HCT116 (cell line): ENCODE measurements around the gene ARNT2. TPM values are rescaled to one million over a fixed set of nuclear protein-coding genes. Genes with fewer than 3 reads are reported as not detected.
A peak's percentile ranks its signal among the peaks of the same experiment; 100 is the strongest.

ENCODE experiments used
- ATAC-seq: fragments of 200-7000 bp; cut with Tn5 transposase; 2 replicates; pipeline ENCODE4 v1.9.1; 2020; ENCODE audit warnings: mild to moderate bottlenecking, moderate library complexity
- BruUV-seq: library from RNA; stranded (reverse); fragments of 400-500 nt; replicated peaks from 2 replicates; lab custom pipeline; 2021; lab: Mats Ljungman, UMichigan
- CTCF ChIA-PET: fragments of 300-600 bp; sonication (Branson Sonifier 250); formaldehyde crosslinking; loops from one replicate; lab custom pipeline; 2021; ENCODE audit warnings: antibody characterized with exemption; lab: Charles Lee
- POLR2A ChIA-PET: fragments of 300-600, 350-600 bp; sonication (Branson Sonifier 250); formaldehyde crosslinking; loops from one replicate; lab custom pipeline; 2021; ENCODE audit warnings: antibody characterized with exemption; lab: Charles Lee
- RAD21 ChIA-PET, 2 experiments: fragments of 300-600 bp; sonication (Branson Sonifier 250); formaldehyde crosslinking; loops; one replicate each; lab custom pipeline; 2023; ENCODE audit warnings: low total read pairs in 2 of 2; ENCODE audit not compliant: uncharacterized antibody in 2 of 2, unreplicated experiment in 2 of 2, low non-redundant PET in 1 of 2; lab: Charles Lee
- DNase-seq: peaks from one replicate; pipeline ENCODE4 v3.0.0-alpha.2; 2010; ENCODE audit warnings: low read depth, low spot score
- H2AFZ ChIP-seq: fragments of 200-600 bp; shearing (Covaris generic), sonication (generic); 2 replicates; pipeline ENCODE4 v1.6.1; 2017; ENCODE audit warnings: low read depth, mixed run types, mixed read lengths, antibody characterized with exemption, low read length; ENCODE audit not compliant: poor library complexity, severe bottlenecking
- H3K27ac ChIP-seq: 2 replicates; pipeline ENCODE4 v1.5.1; 2012; ENCODE audit warnings: low read depth, low read length
- H3K27me3 ChIP-seq: fragments of 200-600 bp; sonication (generic); 2 replicates; pipeline ENCODE4 v1.6.1; 2016; ENCODE audit warnings: mixed run types, low read length, mixed read lengths; ENCODE audit not compliant: insufficient read depth
- H3K36me3 ChIP-seq, 2 experiments: fragments of 200-500 bp in 1 of 2; fragments of 200-600 bp in 1 of 2; sonication (Bioruptor generic) in 1 of 2; sonication (generic) in 1 of 2; 2 replicates each; pipeline versions ENCODE4 v1.5.1 to v1.6.1; 2014 to 2016; ENCODE audit warnings: low read length in 2 of 2, inconsistent platforms in 1 of 2, mixed read lengths in 1 of 2, mixed run types in 1 of 2; ENCODE audit not compliant: insufficient read depth in 2 of 2, control insufficient read depth in 1 of 2
- H3K4me1 ChIP-seq, 2 experiments: fragments of 200-600 bp in 1 of 2; sonication (generic) in 1 of 2; 2 replicates each; pipeline versions ENCODE4 v1.5.1 to v1.6.1; 2012 to 2017; ENCODE audit warnings: low read length in 2 of 2, inconsistent platforms in 1 of 2, mild to moderate bottlenecking in 1 of 2, mixed read lengths in 1 of 2, mixed run types in 1 of 2, moderate library complexity in 1 of 2; ENCODE audit not compliant: insufficient read depth in 2 of 2, control insufficient read depth in 1 of 2
- H3K4me2 ChIP-seq: fragments of 200-600 bp; sonication (generic); 2 replicates; pipeline ENCODE4 v1.6.1; 2017; ENCODE audit warnings: mixed run types, low read length, mixed read lengths
- H3K4me3 ChIP-seq, 2 experiments: fragments of 200-600 bp in 1 of 2; sonication (generic) in 1 of 2; replicated peaks in 1 of 2; 2 replicates each; pipeline ENCODE4 v1.5.1; 2011 to 2016; ENCODE audit warnings: low read length in 2 of 2, control low read depth in 1 of 2, low read depth in 1 of 2, mild to moderate bottlenecking in 1 of 2, mixed read lengths in 1 of 2, mixed run types in 1 of 2
- H3K79me2 ChIP-seq: fragments of 200-600 bp; sonication (generic); 2 replicates; pipeline ENCODE4 v1.6.1; 2017; ENCODE audit warnings: mild to moderate bottlenecking, mixed run types, low read length, moderate library complexity, mixed read lengths; ENCODE audit not compliant: insufficient read depth
- H3K9ac ChIP-seq: fragments of 200-600 bp; sonication (generic); 2 replicates; pipeline ENCODE4 v1.6.1; 2016; ENCODE audit warnings: low read length, mixed read lengths
- H3K9me2 ChIP-seq: fragments of 200-600 bp; sonication (generic), shearing (Covaris generic); 2 replicates; pipeline ENCODE4 v1.6.1; 2017; ENCODE audit warnings: mixed run types, mild to moderate bottlenecking, moderate library complexity; ENCODE audit not compliant: insufficient read depth
- H3K9me3 ChIP-seq, 2 experiments: fragments of 200-500 bp in 1 of 2; fragments of 200-600 bp in 1 of 2; sonication (Bioruptor generic) in 1 of 2; sonication (generic) in 1 of 2; 2 replicates each; pipeline ENCODE4 v1.6.1; 2014 to 2017; ENCODE audit warnings: low read length in 2 of 2, mixed read lengths in 2 of 2, inconsistent platforms in 1 of 2, low read depth in 1 of 2, mild to moderate bottlenecking in 1 of 2, mixed run types in 1 of 2, moderate library complexity in 1 of 2; ENCODE audit not compliant: control insufficient read depth in 1 of 2, insufficient read depth in 1 of 2
- H4K20me1 ChIP-seq: fragments of 200-600 bp; sonication (generic), shearing (Covaris generic); 2 replicates; pipeline ENCODE4 v1.6.1; 2017; ENCODE audit warnings: mixed run types, mild to moderate bottlenecking, moderate library complexity; ENCODE audit not compliant: insufficient read depth
- CBX3 ChIP-seq: IDR thresholded peaks from 2 replicates; pipeline ENCODE4 v1.6.1; 2012; ENCODE audit warnings: low read depth
- CTCF ChIP-seq, 3 experiments: fragments of 200-600 bp in 1 of 3; sonication (generic) in 1 of 3; IDR thresholded peaks in 2 of 3; conservative IDR thresholded peaks in 1 of 3; 2 replicates each; pipeline ENCODE4 v1.5.1; 2012 to 2017; ENCODE audit warnings: low read depth in 2 of 3, low read length in 2 of 3, antibody characterized with exemption in 1 of 3, borderline replicate concordance in 1 of 3, control low read depth in 1 of 3, mild to moderate bottlenecking in 1 of 3, mixed read lengths in 1 of 3, mixed run types in 1 of 3, moderate library complexity in 1 of 3; ENCODE audit not compliant: insufficient read depth in 1 of 3
- FOSL1 ChIP-seq: IDR thresholded peaks from 2 replicates; pipeline ENCODE4 v1.6.1; 2012; ENCODE audit warnings: low read depth
- JUND ChIP-seq: IDR thresholded peaks from 2 replicates; pipeline ENCODE4 v1.6.1; 2012
- POLR2A ChIP-seq: IDR thresholded peaks from 2 replicates; pipeline ENCODE4 v1.7.0; 2011; ENCODE audit warnings: borderline replicate concordance; ENCODE audit not compliant: insufficient read depth, insufficient read length; ENCODE audit errors: extremely low read depth
- RAD21 ChIP-seq: IDR thresholded peaks from 2 replicates; pipeline ENCODE4 v1.6.1; 2012; ENCODE audit warnings: low read depth, mild to moderate bottlenecking
- SIN3A ChIP-seq: IDR thresholded peaks from 2 replicates; pipeline ENCODE4 v1.6.1; 2012; ENCODE audit warnings: low read depth
- SRF ChIP-seq: IDR thresholded peaks from 2 replicates; pipeline ENCODE4 v1.6.1; 2012; ENCODE audit warnings: low read depth
- ZFX ChIP-seq: fragments of 450-650 bp; IDR thresholded peaks from 2 replicates; pipeline ENCODE4 v1.6.1; 2017
- ZNF274 ChIP-seq: fragments of 200-500 bp; sonication (Bioruptor generic); IDR thresholded peaks from 2 replicates; pipeline ENCODE4 v1.6.1; 2014; ENCODE audit warnings: mild to moderate bottlenecking, low read depth, low read length, inconsistent platforms
- intact Hi-C: fragments of 100-400 bp; cut with micrococcal nuclease; formaldehyde crosslinking; loops from 2 replicates; pipeline ENCODE4 v1.10.0; 2022
- total RNA-seq: library from RNA; stranded (reverse); gene quantifications from one replicate; pipeline ENCODE4 v1.2.1, GENCODE V29; 2021; ENCODE audit not compliant: unreplicated experiment

ARNT2 gene
- total RNA-seq, 1 experiment from 2014 or later, result 3.0 TPM

GRCh38 chr15:80569656-80570055 is 165.5 kb downstream of the ARNT2 start:
- no peak for DNase-seq
- intact Hi-C loops, result loop anchor here (10.0 kb wide), 1 partner anchor 695 kb away; no protein-coding TSS in a partner anchor
- H3K9me2 ChIP-seq, result no peaks in the 10 kb centered on the region
- no peak overlapping the region for H3K27ac ChIP-seq
- RAD21 ChIA-PET, result no interaction called here
- TF ChIP-seq SRF, result no peak
- TF ChIP-seq, all 23 proteins: peak for 0
- BruUV-seq, result no TSS peak
- Histone ChIP-seq H3K79me2 (no peaks in the 10 kb centered on the region), H3K9ac (no peak overlapping the region), H2AFZ (no peak overlapping the region), H3K27me3 (no peaks in the 10 kb centered on the region), H3K36me3 (no peaks in the 10 kb centered on the region), H3K9me3 (no peaks in the 10 kb centered on the region), H3K4me1 (no peaks in the 10 kb centered on the region), H3K4me2 (no peak overlapping the region), H4K20me1 (no peaks in the 10 kb centered on the region), H3K4me3 (no peak overlapping the region)
- POLR2A ChIA-PET, result no interaction called here
- CTCF ChIA-PET, result interaction anchor here (4.8 kb wide), 1 partner anchor 208 kb away, joined by 136 read pairs; the partner anchor contains the start of gene CEMIP
- no peak for ATAC-seq

- ChIA-PET POLR2A (no interaction called here), CTCF (interaction anchor here (1.2 kb wide), 1 partner anchor 209 kb away, joined by 3 read pairs; the partner anchor contains the start of gene CEMIP), RAD21 (no interaction called here)
- Histone ChIP-seq H3K9ac (no peak overlapping the region), H3K36me3 (no peaks in the 10 kb centered on the region), H3K9me3 (no peaks in the 10 kb centered on the region), H3K27me3 (no peaks in the 10 kb centered on the region), H3K4me1 (no peaks in the 10 kb centered on the region)
- no peak for DNase-seq
- no peak for TF ChIP-seq FOSL1
- TF ChIP-seq ZNF274, result no peak
- no peak for TF ChIP-seq ZFX
- TF ChIP-seq RAD21, result 0 out of 2 replicates have a peak, but pooled peaks have one; percentile 4
- no peak for TF ChIP-seq POLR2A
- no peak for TF ChIP-seq CBX3
- TF ChIP-seq CTCF (IDR thresholded peaks at IDR 0.05 in 2 of 3, conservative IDR thresholded peaks at IDR 0.05 in 1 of 3; ENCODE audit: borderline replicate concordance in 1 of 3, insufficient read depth in 1 of 3, low read depth in 2 of 3, low read length in 2 of 3), result no peak
- TF ChIP-seq JUND, result no peak
- no peak for TF ChIP-seq SIN3A
- TF ChIP-seq, all 23 proteins: peak for 1
- no peaks in the 10 kb centered on the region for H3K9me2 ChIP-seq
- no peak overlapping the region for H3K27ac ChIP-seq
- BruUV-seq, result no TSS peak
- H3K4me2 ChIP-seq, result no peak overlapping the region
- no peak for ATAC-seq
- intact Hi-C loops, result no loop called here
- H2AFZ ChIP-seq, result no peak overlapping the region
- no peaks in the 10 kb centered on the region for H4K20me1 ChIP-seq
- no peaks in the 10 kb centered on the region for H3K79me2 ChIP-seq
- H3K4me3 ChIP-seq, result no peak overlapping the region
Measured at GRCh38 chr15:80570553-80570952, 166.4 kb downstream of the ARNT2 start.
